22Rv1 (cell line): ENCODE measurements around the gene CMTM8.

Experiments used
- H3K27ac ChIP-seq: fragments of 450-650 bp; 2 replicates; pipeline ENCODE4 v1.5.1; 2017
- CTCF ChIP-seq: fragments of 450-650 bp; IDR thresholded peaks from 2 replicates; pipeline ENCODE4 v1.5.1; 2017; ENCODE audit warnings: mild to moderate bottlenecking
- ZFX ChIP-seq: fragments of 450-650 bp; IDR thresholded peaks from 2 replicates; pipeline ENCODE4 v1.6.1; 2017; ENCODE audit warnings: antibody characterized with exemption, borderline replicate concordance

Gene CMTM8

GRCh38 chr3:32322311-32322710 is 83.8 kb downstream of the CMTM8 start:
- TF ChIP-seq CTCF, result no peak
- TF ChIP-seq ZFX, result no peak
- H3K27ac ChIP-seq, result no peak overlapping the region

DNA sequence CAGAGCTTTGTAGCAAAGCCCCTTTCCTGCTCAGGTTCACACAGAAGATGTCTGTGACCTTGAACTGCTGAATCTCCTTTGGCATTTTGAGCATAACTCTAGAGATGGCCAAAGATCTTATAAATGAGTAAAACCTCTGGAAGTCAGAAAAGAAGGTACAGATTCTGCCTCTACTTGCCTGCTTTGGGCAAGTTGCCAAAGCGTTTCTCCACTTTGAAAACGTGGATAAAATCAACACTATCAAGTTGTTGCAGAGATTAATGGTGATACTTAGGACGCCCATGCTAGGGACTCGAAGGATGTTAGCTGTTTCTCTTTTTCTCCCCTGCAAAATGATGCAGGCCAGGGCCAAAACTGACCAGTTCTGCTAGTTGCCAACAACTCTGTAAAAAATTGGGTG is 85.1 kb downstream of the CMTM8 start:
- H3K27ac ChIP-seq, result no peak overlapping the region
- TF ChIP-seq CTCF (no peak), ZFX (no peak)

DNA sequence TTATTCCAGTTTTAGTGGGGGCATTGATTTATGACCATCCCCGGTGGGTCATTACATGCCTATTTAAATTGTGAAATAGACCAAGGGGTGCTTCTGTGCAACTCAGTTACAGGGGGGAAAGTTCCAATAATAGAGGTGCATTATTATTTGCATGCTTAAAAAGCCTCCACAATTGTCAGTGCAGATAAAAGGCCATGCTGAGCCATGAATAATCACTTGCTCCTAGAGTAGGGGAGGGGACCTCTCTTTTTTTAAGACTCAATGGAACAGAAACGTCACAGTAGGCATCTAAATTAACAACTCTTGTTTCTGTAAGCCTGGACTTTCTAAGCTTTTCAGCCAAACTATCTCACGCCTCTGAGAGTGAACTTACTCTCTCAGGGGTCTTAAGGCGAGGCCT is 86.7 kb downstream of the CMTM8 start:
- no peak overlapping the region for H3K27ac ChIP-seq
- no peak for TF ChIP-seq ZFX
- no peak for TF ChIP-seq CTCF

- no peak for TF ChIP-seq CTCF
- no peak for TF ChIP-seq ZFX
- H3K27ac ChIP-seq, result no peak overlapping the region
These were observed 87.4 kb downstream of the CMTM8 start for GRCh38 chr3:32325927-32326326.

DNA sequence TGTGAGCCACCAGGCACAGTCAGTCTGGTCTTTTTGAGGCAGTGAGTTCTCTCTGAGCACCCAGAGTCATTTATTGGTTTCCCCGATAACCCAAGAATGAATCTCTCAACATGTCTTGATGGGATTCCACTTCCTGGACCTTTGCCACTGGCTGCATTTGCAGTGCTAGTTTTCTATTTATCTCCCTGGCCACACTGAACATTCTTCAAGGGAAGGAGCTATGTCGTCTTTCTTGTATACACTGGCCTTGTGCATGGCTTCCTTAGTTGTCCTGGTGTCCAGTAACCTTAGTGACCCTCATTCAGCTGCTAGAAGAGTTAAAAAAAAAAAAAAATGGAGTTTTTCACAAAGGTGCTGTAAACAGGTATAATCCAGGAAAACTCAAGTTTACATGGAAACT is 88.3 kb downstream of the CMTM8 start:
- TF ChIP-seq ZFX, result no peak
- TF ChIP-seq CTCF, result no peak
- H3K27ac ChIP-seq, result no peak overlapping the region

DNA sequence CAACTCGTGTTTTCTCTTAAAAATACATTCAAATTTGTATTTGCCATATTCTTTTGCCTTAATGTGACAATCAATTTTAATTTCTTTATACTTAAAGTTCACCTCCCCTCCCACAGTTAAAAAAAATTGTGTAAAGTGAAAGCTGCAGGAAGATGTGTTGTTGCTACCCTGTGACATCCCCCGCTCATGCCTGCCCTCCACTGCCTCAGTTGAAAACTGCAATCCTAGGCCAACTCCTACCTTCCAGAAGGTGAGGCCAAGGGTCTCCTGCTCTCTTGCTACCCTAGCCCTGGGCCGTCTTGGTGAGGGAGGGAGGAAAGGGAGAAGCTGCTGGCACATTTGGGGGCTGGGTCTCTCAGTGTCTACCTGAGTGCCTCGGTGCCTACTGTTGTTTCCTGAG is 96.2 kb downstream of the CMTM8 start:
- TF ChIP-seq CTCF (peak; percentile 46), ZFX (no peak)
- H3K27ac ChIP-seq, result no peak overlapping the region

DNA sequence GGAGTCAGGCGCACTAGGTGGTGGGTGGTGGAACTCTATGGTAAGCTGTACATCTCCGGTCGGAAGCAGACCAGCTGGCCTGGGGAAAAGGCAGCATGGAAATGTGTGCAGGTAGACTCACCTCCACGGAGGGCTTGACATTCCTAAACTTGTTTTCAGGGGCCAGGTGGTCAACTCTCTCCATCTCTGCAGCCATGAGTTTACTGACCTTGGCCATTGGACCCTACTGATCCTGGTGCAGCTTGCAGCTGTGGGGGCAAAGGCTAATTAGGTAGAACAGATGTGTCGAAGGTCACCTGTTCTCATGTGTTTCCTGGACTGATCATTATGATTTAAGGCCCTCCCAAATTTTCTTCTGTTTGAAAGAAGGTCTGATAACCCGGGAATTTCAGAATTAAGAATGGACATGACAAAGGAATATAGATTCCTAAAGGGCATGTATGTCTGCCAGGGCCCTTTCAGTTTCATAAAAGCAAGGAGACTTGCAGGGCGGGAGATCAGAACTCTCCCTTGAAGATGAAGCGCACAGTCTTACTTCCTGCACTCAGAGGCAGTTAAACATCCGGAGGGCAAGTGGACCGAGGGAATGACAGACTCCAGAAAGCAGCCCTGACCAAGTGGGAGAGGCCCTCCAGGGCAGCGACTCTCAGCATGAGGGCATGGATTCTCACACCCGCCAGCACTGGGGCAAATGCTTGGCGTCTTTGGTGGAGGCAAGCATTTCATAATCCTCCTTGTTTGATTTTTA is 97.1 kb downstream of the CMTM8 start:
- no peak overlapping the region for H3K27ac ChIP-seq
- TF ChIP-seq ZFX (no peak), CTCF (no peak)
